SKM-1 (cell line): ENCODE measurements around the gene AIG1.
A peak's percentile ranks its signal among the peaks of the same experiment; 100 is the strongest.
"Not testable (repeated sequence)": the region's sequence is repeated elsewhere in the genome, so short reads cannot be mapped to it uniquely, and the experiment has no call there.

Experiments used
- DNase-seq: peaks from one replicate; lab custom pipeline; 2025; ENCODE audit not compliant: unreplicated experiment; lab: John Stamatoyannopoulos, UW

The AIG1 gene

DNA sequence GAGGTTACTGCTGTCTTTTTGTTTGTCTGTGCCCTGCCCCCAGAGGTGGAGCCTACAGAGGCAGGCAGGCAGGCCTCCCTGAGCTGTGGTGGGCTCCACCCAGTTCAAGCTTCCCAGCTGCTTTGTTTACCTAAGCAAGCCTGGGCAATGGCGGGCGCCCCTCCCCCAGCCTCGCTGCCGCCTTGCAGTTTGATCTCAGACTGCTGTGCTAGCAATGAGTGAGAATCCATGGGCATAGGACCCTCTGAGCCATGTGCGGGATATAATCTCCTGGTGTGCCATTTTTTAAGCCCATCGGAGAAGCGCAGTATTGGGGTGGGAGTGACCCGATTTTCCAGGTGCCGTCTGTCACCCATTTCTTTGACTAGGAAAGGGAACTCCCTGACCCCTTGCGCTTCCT, 247.1 kb downstream of the AIG1 start:
- not testable (repeated sequence) for DNase-seq

DNA sequence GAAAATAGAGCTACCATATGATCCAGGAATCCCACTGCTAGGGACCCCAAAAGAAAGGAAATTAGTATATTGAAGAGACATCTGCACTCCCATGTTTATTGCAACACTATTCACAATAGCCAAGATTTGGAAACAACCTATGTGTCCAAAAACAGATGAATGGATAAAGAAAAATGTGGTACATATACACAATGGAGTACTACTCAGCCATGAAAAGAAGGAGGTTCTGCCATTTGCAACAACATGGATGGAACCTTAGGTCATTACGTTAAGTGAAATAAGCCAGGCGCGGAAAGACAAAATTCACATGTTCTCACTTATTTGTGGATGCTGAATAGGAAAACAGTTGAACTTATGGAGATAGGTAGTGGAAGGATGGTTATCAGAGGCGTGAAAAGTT, 252.5 kb downstream of the AIG1 start:
- no peak for DNase-seq

DNA sequence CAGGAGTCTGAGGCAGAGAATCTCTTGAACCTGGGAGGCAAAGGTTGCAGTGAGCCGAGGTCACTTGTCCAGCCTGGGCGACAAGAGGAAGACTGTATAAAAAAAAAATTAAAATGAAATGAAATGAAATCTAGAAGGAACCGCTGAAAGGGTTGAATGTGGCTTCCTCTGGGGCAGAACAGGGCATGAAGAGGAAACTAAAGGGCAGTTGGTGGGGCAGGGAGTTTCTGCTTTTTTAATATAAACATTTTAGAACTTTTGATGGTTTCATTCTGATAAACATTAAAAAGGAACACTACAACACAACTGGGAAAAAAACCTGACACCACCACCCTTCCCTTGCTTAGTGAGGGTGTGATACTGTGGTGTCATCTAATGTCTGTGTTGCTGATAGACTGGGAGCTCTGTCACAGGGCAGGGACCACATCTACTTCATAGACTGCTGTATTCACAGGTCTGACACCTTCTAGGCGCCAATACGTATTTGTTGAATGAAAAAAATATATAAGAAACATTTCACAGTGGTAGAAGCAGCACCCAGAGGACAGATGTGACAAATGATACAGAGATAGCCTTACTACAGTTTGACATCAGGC, 260.9 kb downstream of the AIG1 start:
- no peak for DNase-seq

DNA sequence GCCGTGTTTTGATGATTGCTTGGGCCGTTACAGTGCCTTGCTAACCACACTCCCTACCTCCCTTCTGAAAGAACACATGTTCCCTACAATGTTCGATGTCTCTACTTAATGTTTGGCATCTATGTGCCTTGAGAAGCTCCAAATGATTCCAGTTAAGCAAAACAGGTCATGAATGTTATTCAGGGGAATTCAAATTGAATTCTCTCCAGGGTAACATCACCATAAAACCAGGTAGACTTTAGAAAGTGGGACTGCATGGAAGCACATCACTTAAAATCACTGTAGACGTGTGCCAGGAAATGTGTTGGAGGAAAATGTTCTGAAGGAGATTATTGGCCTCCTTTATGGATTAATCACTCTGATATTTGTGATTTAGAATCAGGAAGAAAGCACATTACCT, 261.7 kb downstream of the AIG1 start:
- no peak for DNase-seq

DNA sequence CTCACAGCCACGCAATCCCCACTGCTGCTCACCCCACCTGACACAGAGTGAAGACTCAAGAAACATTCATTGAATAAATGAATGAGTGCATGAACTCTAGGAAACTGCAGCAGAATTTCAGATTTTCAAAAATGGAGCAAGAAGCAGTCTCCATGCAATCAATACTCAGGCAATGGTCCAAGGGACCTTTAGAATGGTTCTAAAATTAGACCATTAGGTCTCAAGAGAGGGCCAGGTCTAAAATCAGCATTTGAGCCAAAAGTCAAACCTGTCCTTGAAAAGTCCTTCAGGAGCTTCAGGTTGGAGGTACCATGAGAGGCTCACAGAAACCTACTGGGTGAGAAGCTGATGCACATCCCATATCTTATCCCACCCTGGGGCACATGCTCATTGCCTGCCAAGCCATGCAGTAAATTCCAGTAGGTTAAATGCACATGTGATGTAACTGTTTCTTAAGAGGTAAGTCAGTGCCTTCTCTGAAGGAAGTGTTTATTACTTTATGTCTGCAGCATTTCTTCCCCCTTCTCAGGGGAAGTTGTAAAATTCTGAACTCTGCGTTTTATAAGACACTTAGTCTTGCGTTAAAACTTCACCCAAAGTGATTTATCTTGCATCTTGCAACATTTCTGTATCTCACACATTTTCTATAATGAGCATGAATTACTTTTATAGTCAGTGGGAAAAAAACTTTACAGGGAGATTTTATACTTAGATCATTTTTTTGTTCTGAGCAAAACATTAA, 263.2 kb downstream of the AIG1 start:
- DNase-seq = peak; percentile 18

DNA sequence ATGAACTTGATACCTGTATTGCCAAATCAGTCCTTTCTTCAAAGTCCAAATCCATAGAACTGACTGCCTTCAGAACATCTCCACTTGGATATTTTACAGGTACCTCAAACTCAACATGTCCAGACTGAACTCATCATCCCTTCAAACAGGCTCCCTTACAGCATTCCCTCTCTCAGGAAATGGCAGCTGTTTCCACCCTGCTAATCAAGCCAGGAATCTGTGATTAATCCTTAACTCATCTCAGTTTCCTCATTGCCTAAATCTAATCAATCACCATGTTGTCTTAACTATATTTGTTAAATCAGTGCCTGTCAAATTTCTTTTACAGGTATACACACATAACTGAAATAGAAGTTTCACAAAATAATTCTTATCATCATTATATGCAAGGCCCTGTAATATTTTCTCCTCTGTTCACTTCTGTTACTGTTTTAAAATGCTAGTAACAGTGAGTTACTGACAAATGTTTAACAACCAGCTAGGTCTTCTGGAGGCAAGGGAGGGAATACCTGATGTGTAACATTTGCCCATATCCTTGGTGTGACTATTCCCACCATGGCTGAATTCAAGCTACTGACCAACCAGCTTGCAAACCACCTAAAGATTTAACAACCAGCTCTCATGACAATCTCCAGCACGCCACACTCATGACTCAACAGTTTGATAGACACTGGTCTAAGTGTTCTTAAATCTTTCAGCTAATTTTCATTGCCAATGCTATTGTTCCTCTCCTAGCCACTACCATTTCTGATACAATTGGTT, 264.9 kb downstream of the AIG1 start:
- DNase-seq = no peak

DNA sequence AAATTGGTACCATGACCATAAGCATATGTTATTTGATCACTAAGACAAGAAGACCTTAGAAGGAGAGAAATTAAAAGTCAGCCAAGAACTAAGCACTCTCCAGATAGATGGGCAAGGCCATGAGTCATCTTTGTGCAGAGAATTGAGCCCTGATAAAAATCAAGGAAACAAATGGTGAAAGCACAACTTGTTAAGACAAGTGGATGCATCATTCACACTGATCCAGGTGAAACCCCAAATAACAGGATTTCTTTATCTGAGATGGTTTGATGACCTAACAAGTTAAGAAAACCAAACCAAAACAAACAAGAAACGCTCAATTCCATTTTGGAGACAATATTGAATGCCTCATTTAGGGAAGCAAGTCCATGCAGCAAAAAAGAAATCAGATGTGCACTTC, 268.2 kb downstream of the AIG1 start:
- no peak for DNase-seq

DNA sequence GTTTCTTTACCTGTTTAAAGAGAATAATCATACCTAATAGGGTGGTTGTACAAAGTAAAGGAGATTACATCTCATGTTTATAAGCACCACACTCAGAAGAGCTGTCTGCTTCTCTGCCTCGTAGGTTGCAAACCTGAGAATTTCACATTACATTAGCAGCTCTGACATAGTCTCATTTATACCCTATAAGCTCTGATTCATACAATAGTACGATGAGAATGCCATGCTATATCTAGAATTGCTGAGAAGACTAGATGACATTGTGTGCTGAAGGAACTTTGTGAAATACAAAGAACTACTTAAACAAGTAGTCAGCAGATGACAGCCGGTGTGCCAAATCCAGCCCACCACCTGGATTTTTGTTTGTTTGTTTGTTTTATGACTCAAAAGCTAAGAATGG, 268.6 kb downstream of the AIG1 start:
- DNase-seq = no peak

DNA sequence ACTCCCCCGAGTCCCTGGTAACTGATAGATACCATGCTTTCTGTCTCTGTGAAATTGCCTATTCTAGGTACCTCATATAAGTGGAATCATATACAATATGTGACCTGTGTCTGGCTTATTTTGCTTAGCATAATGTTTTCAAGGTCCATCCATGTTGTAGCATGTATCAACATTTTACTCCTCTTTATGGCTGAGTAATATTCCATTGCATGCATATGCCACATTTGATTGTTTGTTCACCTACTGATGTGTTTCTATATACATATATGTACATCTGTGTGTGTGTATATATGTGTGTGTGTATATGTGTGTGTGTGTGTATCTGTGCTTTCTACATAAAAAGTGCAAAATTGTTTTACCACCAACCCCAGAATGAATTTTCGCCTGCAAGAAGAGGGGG, 270.7 kb downstream of the AIG1 start:
- DNase-seq = no peak

DNA sequence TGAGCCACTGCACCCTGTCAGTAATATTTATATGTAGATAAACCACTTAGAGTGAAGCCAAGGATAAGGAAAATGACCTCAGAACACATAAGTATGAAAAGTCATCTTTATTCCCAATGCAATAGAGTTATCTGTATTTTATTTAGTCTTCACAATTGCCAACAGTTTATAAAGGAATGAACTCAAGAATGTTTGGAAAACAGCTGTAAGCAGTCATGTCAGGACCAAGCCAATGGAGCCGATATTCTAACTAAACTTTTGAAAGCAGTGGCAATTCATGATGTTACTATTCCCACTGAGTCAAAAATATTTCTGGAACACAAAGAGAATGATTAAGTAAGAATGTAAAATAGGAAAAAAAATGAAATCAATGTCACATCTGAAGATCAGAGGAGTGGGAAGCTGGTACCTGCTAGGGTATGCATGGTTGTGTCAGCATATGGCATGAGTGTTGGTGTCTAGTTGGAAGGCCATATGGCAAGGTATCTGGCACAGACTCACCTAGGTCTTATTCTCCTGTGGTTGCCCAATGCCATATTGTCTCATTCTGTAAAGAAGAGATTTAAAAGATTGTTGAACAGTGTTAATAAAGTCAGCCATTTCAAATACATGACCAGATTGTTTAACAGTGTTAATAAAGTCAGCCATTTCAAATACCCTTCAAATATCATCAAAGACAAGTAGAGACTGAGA, 271.6 kb downstream of the AIG1 start:
- no peak for DNase-seq

DNA sequence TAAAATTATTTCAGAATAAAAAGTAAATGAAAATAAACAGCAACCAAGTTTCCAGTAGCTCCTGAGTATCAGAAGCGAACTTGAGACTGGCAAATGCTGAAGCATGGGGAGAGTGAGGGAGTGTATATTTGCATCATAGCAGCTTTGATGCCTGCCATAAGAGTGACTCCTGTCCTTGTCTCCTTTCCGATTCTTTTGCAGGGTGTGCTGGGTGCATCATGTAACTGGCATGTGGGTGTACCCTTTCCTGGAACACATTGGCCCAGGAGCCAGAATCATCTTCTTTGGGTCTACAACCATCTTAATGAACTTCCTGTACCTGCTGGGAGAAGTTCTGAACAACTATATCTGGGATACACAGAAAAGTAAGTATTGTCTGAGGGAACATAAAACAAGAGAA, 272.4 kb downstream of the AIG1 start:
- DNase-seq = no peak

DNA sequence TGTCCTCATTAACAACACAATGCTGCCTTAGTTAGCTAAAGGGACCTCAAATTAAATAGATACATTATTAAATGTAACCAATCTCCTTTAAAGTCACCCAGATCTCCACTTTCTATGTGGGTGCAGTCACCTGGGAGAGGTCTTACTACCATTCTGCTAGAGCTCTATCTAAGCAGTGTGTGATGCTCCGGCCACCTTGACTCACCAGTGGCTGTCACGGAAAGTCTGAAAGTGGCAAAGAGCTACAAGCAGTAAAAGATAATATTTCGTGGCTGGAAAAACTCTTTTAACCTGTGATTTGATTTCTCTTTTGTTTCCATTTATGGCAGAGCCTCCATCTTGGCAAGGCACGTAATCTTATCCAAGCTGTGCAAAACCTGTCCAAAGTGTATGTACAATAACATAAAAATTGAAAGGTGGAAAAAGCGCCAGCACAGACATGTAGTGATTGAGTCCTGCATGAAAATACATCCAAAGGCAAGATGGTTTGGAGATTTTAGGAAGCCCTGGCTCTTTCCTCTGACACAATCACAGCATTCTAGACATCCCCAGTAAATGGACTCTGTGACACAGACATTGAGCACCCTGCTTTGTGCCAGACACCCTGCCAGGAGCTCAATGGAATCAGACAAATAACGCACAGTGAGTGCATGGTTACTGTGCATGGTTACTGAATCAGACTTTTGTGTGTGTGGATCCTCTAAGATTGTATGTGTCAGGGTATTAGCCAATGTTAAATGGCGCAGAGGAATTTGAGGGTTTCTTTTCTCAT, 273.2 kb downstream of the AIG1 start:
- DNase-seq = no peak

DNA sequence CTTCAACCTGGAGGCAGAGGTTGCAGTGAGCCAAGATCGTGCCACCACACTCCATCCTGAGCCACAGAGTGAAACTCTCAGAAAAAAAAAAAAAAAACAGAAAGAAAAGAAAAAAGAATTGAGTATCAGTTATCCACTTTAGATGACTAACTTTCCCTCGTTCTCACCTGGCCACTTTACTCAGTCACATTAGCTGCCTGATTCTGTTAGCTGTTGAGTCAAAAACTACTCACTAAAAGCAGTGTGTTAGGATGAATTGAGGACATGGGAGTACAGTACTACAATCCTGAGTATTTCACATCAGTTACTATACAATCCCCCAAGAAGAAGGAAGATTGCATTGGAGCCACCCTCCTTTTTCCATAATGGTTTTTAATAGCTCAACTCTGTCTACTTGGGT, 275.2 kb downstream of the AIG1 start:
- no peak for DNase-seq

DNA sequence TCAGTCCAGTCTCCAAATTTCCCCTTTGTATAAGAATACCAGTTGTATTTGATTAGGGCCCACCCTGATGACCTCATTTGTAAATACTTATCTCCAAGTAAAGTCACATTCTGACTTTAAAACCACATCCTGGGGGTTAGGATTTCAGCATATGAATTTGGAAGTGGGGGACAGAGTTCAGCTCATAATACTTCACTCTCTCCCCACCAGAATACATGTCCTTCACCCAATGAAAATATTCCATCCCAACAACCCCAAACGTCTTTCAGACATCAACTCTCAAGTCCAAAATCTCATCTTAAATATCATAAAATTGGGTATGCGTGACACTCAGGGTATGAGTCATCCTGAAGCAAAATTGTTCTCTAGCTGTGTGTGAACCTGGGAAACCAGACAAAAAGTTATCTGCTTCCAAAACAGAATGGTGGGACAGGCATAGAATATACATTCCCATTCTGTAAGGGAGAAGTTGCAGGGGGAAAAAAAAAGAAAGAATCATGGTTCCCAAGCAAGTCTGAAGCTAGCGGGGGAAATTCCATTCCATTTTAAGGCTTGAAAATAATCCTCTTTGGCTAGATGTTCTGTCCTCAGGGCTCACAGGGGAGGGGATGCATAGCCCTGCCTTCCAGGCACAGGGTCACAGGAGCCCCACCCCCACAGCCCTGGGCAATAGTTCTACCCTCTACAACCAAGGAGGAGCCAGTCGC, 275.9 kb downstream of the AIG1 start:
- no peak for DNase-seq

DNA sequence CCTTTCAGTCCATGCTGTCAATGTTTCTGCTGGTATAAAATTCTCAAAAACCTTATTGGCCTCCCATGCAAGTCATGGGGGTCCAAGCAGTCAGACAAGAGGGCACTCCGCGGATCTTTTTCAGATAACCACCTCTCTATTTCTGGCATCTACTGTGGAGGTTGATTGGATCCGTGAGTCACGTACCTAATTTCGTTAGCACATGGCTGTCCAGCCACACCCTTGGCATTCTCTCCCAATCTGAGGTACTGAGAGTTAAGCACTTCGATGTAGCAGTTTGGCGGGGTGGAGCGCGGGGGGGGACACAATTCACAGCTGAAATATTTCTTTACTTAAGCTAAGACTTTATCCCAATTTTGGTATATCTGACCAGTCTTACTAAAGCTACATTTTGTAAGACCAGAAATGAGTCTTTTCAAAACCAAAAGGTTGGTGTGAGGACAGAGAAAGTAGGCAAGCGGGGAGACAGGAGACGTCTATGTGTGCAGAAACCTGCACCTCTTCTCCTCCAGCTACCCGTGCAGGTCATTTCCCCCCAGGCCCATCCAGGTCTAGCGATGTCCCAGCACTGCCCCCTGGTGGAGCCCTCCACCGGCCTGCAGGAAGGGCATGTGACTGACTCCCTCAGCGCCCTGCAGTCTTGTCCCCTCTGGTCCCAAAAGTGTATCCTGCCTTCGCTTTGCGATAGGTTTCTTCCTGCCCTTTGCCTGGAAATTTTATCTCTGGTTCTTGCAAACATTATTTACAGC, 276.7 kb downstream of the AIG1 start:
- DNase-seq = no peak

DNA sequence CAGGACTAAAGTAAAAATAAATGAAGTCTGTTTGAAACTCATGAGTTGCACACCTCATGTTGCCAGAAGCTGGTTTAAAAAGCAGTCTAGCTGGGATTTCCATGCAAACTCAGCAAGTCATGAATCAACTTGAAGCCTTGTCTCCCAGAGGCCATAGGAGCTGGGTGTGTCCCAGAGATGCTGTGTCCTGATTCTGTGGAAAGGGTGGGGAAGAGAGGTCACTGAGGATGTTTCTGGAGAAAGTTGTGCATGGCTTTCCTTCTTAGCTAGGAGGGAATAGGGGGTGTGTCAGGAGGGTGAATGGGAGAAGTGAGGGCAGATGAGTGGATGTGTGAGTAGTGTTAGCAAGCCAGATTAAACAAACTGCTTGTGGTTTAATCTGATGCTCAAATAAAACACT, 278.5 kb downstream of the AIG1 start:
- DNase-seq = no peak

DNA sequence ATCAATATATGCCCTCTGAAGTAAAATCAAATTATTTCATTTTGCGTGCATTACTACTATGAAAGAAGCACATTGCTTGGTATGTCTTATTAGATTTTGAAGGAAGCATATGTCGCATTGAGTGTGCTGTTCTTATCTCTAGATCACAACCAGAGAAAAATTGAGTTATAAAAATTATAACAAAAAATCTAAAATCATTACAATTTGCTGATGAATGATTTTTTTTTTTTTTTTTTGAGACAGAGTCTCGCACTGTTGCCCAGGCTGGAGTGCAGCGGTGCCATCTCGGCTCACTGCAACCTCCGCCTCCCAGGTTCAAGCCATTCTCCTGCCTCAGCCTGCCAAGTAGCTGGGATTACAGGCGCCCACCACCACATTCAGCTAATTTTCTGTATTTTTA, 284.8 kb downstream of the AIG1 start:
- DNase-seq = not testable (repeated sequence)

DNA sequence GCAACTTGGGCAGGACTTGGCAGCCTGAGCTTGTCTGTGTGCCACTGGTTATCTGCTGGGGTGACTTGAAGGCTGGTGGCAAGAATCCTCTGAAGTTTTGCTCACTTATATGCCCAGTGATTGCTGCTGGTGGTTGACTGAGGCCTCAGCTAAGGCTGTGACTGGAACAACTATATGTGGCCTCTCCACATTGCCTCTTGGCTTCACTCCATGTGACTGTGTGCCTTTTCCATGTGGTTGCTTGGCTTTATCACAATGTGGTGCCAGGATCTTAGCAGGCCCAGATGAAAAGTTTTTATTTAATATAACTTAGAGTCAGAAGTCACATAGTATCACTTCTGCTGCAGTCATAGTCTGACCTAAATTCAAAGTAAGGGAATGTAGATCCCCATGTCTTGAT, 285.3 kb downstream of the AIG1 start:
- DNase-seq = no peak

DNA sequence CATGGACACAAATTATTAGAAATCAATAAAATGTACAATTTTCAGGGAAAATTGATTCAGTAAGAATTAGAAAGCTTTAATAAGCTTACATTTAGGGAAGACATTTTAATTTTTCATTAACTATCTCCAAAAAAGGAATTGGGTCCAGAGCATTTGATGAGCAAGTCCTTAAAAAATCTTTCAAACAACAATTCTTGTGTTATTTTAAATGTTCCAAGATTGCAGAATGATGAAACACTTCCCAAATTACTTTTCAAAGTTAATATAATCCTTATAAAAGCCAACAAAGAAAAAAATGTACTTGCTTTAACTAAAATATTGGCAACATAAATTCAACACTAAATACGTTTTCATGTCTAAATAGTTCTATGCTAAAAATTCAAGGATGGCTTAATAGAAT, 287.8 kb downstream of the AIG1 start:
- DNase-seq = no peak

DNA sequence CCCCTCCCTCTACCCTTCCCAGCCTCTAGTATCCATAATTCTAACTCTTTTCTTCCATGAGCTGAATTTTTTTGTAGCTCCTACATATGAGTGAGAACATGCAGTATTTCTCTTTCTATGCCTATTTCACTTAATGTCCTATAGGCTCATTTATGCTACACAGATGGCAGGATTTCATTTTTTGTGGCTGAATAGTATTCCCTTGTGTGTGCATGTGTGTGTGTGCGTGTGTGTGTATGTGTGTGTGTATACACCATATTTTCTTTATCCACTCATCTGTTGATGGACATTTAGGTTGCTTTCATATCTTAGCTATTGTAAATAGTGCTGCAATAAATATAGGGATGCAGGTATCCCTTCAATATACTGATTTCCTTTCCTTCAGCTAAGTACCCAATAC, 288.8 kb downstream of the AIG1 start:
- DNase-seq = no peak
